ENCODE results near the gene FMN1. TPM values are rescaled to one million over a fixed set of nuclear protein-coding genes. Genes with fewer than 3 reads are reported as not detected.

Gene FMN1
- polyA plus RNA-seq, 1 donor from 2014 or later = 0.40 TPM

GRCh38 chr15:32998182-32998581 is 196.3 kb downstream of the FMN1 start:
- H3K36me3 ChIP-seq (ENCODE audit: insufficient read depth, low read length) = no peaks in the 10 kb centered on the region
- H3K4me2 ChIP-seq (ENCODE audit: low read length) = no peak overlapping the region
- no peaks in the 10 kb centered on the region for H3K27me3 ChIP-seq (ENCODE audit: insufficient read depth, low read depth, low read length)
- no peak overlapping the region for H2AFZ ChIP-seq (ENCODE audit: low read depth, low read length)
- H3K27ac ChIP-seq (ENCODE audit: low read length) = no peak overlapping the region
- no peak for TF ChIP-seq REST (IDR thresholded peaks at IDR 0.05; ENCODE audit: borderline replicate concordance)
- H3K4me3 ChIP-seq (ENCODE audit: low read length) = no peak overlapping the region
- H3K79me2 ChIP-seq (replicated peaks; ENCODE audit: insufficient read depth, low read length) = no peaks in the 10 kb centered on the region
- no peaks in the 10 kb centered on the region for H3K9me2 ChIP-seq (ENCODE audit: insufficient read depth, low read length)
- peaks cover 5% of the 10 kb centered on the region for H3K9me3 ChIP-seq (ENCODE audit: low read length)
- H4K20me1 ChIP-seq (ENCODE audit: insufficient read depth) = no peaks in the 10 kb centered on the region
- H3K9ac ChIP-seq (ENCODE audit: low read length) = no peak overlapping the region
- no peaks in the 10 kb centered on the region for H3F3A ChIP-seq (ENCODE audit: insufficient read depth, low read length, poor library complexity, severe bottlenecking)

- Histone ChIP-seq H3K9me2 (ENCODE audit: insufficient read depth, low read length) (no peaks in the 10 kb centered on the region), H4K20me1 (ENCODE audit: insufficient read depth) (no peaks in the 10 kb centered on the region), H3K4me2 (ENCODE audit: low read length) (no peak overlapping the region), H3K9me3 (ENCODE audit: low read length) (peaks cover 5% of the 10 kb centered on the region), H3K27me3 (ENCODE audit: insufficient read depth, low read depth, low read length) (no peaks in the 10 kb centered on the region), H3K27ac (ENCODE audit: low read length) (no peak overlapping the region), H2AFZ (ENCODE audit: low read depth, low read length) (no peak overlapping the region), H3K9ac (ENCODE audit: low read length) (no peak overlapping the region), H3F3A (ENCODE audit: insufficient read depth, low read length, poor library complexity, severe bottlenecking) (no peaks in the 10 kb centered on the region), H3K4me3 (ENCODE audit: low read length) (no peak overlapping the region), H3K79me2 (replicated peaks; ENCODE audit: insufficient read depth, low read length) (no peaks in the 10 kb centered on the region), H3K36me3 (ENCODE audit: insufficient read depth, low read length) (no peaks in the 10 kb centered on the region)
- TF ChIP-seq EZH2 (IDR thresholded peaks at IDR 0.05; ENCODE audit: borderline replicate concordance, insufficient read depth, low read length, poor library complexity, severe bottlenecking) (no peak), SMC3 (conservative IDR thresholded peaks at IDR 0.05; ENCODE audit: poor library complexity) (peak; percentile 90), MXI1 (conservative IDR thresholded peaks at IDR 0.05; ENCODE audit: poor library complexity, severe bottlenecking) (no peak), TAF1 (IDR thresholded peaks at IDR 0.05; ENCODE audit: low read depth) (no peak), EP300 (conservative IDR thresholded peaks at IDR 0.05; ENCODE audit: poor library complexity, severe bottlenecking) (no peak), RAD21 (conservative IDR thresholded peaks at IDR 0.05) (peak; percentile 84), POLR2AphosphoS5 (IDR thresholded peaks at IDR 0.05) (no peak), CTCF (IDR thresholded peaks at IDR 0.05; ENCODE audit: poor library complexity, severe bottlenecking) (peak; percentile 80), REST (IDR thresholded peaks at IDR 0.05; ENCODE audit: borderline replicate concordance) (no peak)
These were observed 199.6 kb downstream of the FMN1 start for GRCh38 chr15:32994810-32995424.
